ENCODE data around the gene ITPRIP.

Gene ITPRIP

GRCh38 chr10:104291439-104291951 lies 46.8 kb downstream of the ITPRIP start:
- Histone ChIP-seq H3K4me3 (ENCODE audit: low read depth in 1 of 2, low read length in 2 of 2) (no peak overlapping the region), H3K4me1 (ENCODE audit: control insufficient read depth in 1 of 2, insufficient read depth in 2 of 2, low read length in 2 of 2) (peaks cover 0 to 12% of the 10 kb centered on the region in 2 donors), H3K36me3 (ENCODE audit: control insufficient read depth in 1 of 2, insufficient read depth in 2 of 2, low read length in 2 of 2) (no peaks in the 10 kb centered on the region), H3K27me3 (ENCODE audit: low read depth, low read length) (no peaks in the 10 kb centered on the region), H3K9me3 (ENCODE audit: control insufficient read depth in 1 of 2, low read length in 2 of 2) (no peaks in the 10 kb centered on the region), H3K27ac (ENCODE audit: low read length) (no peak overlapping the region)

DNA sequence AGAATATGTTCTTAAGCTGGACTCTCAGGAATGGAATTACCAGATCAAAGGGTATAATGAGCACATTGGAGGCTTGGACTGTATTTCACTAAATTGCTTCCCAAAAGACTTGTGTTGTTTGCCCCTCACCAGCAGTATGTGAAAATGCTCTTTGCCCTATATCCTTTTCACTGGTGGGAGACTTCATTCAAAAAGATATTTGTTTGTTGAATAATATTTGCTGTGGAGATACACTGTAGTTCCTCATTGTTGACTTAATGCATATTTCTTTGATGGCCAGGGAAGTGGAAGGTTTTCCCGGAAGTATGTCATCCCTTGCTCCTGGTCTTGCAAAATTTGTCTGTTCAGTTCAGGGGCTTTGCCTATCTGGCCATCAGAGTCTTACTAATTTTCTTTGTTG lies 49.9 kb downstream of the ITPRIP start:
- H3K27me3 ChIP-seq (ENCODE audit: low read depth, low read length): no peaks in the 10 kb centered on the region
- no peak overlapping the region for H3K4me3 ChIP-seq (ENCODE audit: low read depth in 1 of 2, low read length in 2 of 2)
- no peaks in the 10 kb centered on the region for H3K36me3 ChIP-seq (ENCODE audit: control insufficient read depth in 1 of 2, insufficient read depth in 2 of 2, low read length in 2 of 2)
- peaks cover 0 to 12% of the 10 kb centered on the region in 2 donors for H3K4me1 ChIP-seq (ENCODE audit: control insufficient read depth in 1 of 2, insufficient read depth in 2 of 2, low read length in 2 of 2)
- no peak overlapping the region for H3K27ac ChIP-seq (ENCODE audit: low read length)
- H3K9me3 ChIP-seq (ENCODE audit: control insufficient read depth in 1 of 2, low read length in 2 of 2): no peaks in the 10 kb centered on the region

- Histone ChIP-seq H3K9me3 (ENCODE audit: control insufficient read depth in 1 of 2, low read length in 2 of 2) (no peaks in the 10 kb centered on the region), H3K27me3 (ENCODE audit: low read depth, low read length) (no peaks in the 10 kb centered on the region), H3K4me1 (ENCODE audit: control insufficient read depth in 1 of 2, insufficient read depth in 2 of 2, low read length in 2 of 2) (peaks cover 0 to 11% of the 10 kb centered on the region in 2 donors), H3K27ac (ENCODE audit: low read length) (no peak overlapping the region), H3K36me3 (ENCODE audit: control insufficient read depth in 1 of 2, insufficient read depth in 2 of 2, low read length in 2 of 2) (no peaks in the 10 kb centered on the region), H3K4me3 (ENCODE audit: low read depth in 1 of 2, low read length in 2 of 2) (no peak overlapping the region)
Measured at GRCh38 chr10:104286939-104287338, 51.3 kb downstream of the ITPRIP start.

- Histone ChIP-seq H3K36me3 (ENCODE audit: control insufficient read depth in 1 of 2, insufficient read depth in 2 of 2, low read length in 2 of 2) (no peaks in the 10 kb centered on the region), H3K4me3 (ENCODE audit: low read depth in 1 of 2, low read length in 2 of 2) (no peak overlapping the region), H3K4me1 (ENCODE audit: control insufficient read depth in 1 of 2, insufficient read depth in 2 of 2, low read length in 2 of 2) (no peaks in the 10 kb centered on the region), H3K9me3 (ENCODE audit: control insufficient read depth in 1 of 2, low read length in 2 of 2) (no peaks in the 10 kb centered on the region), H3K27me3 (ENCODE audit: low read depth, low read length) (no peaks in the 10 kb centered on the region), H3K27ac (ENCODE audit: low read length) (no peak overlapping the region)
Measured at GRCh38 chr10:104284846-104285245, 53.4 kb downstream of the ITPRIP start.

- Histone ChIP-seq H3K9me3 (ENCODE audit: control insufficient read depth in 1 of 2, low read length in 2 of 2) (no peaks in the 10 kb centered on the region), H3K4me3 (ENCODE audit: low read depth in 1 of 2, low read length in 2 of 2) (no peak overlapping the region), H3K36me3 (ENCODE audit: control insufficient read depth in 1 of 2, insufficient read depth in 2 of 2, low read length in 2 of 2) (no peaks in the 10 kb centered on the region), H3K27ac (ENCODE audit: low read length) (no peak overlapping the region), H3K4me1 (ENCODE audit: control insufficient read depth in 1 of 2, insufficient read depth in 2 of 2, low read length in 2 of 2) (no peaks in the 10 kb centered on the region), H3K27me3 (ENCODE audit: low read depth, low read length) (no peaks in the 10 kb centered on the region)
Measured at GRCh38 chr10:104281694-104282093, 56.6 kb downstream of the ITPRIP start.

- Histone ChIP-seq H3K4me1 (ENCODE audit: control insufficient read depth in 1 of 2, insufficient read depth in 2 of 2, low read length in 2 of 2) (peaks cover 0 to 6% of the 10 kb centered on the region in 2 donors), H3K36me3 (ENCODE audit: control insufficient read depth in 1 of 2, insufficient read depth in 2 of 2, low read length in 2 of 2) (no peaks in the 10 kb centered on the region), H3K27me3 (ENCODE audit: low read depth, low read length) (no peaks in the 10 kb centered on the region), H3K27ac (ENCODE audit: low read length) (no peak overlapping the region), H3K9me3 (ENCODE audit: control insufficient read depth in 1 of 2, low read length in 2 of 2) (no peaks in the 10 kb centered on the region), H3K4me3 (ENCODE audit: low read depth in 1 of 2, low read length in 2 of 2) (no peak overlapping the region)
Measured at GRCh38 chr10:104279550-104280259, 58.6 kb downstream of the ITPRIP start.

- peaks cover 0 to 9% of the 10 kb centered on the region in 2 donors for H3K4me1 ChIP-seq (ENCODE audit: control insufficient read depth in 1 of 2, insufficient read depth in 2 of 2, low read length in 2 of 2)
- no peak overlapping the region for H3K4me3 ChIP-seq (ENCODE audit: low read depth in 1 of 2, low read length in 2 of 2)
- H3K36me3 ChIP-seq (ENCODE audit: control insufficient read depth in 1 of 2, insufficient read depth in 2 of 2, low read length in 2 of 2): no peaks in the 10 kb centered on the region
- H3K9me3 ChIP-seq (ENCODE audit: control insufficient read depth in 1 of 2, low read length in 2 of 2): no peaks in the 10 kb centered on the region
- no peak overlapping the region for H3K27ac ChIP-seq (ENCODE audit: low read length)
- no peaks in the 10 kb centered on the region for H3K27me3 ChIP-seq (ENCODE audit: low read depth, low read length)
Measured at GRCh38 chr10:104277785-104278184, 60.5 kb downstream of the ITPRIP start.

DNA sequence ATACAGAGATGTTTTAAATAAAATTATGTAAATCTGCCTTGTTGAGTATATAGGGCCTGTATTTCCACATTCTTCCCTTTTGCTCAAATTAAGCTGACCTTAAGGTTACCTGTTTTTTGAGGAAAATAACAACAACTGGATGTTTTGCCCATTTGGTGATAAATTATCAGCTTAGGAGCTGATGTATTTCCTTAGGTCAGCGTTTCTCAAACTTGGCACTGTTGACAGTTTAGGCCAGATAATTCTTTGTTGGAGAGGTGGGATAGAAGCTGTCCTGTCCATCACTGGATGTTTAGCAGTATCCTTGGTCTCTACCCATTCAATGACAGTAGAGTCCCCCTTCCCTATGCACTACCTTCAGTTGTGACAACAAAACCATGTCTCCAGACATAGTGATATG lies 62.1 kb downstream of the ITPRIP start:
- Histone ChIP-seq H3K36me3 (ENCODE audit: control insufficient read depth in 1 of 2, insufficient read depth in 2 of 2, low read length in 2 of 2) (no peaks in the 10 kb centered on the region), H3K4me3 (ENCODE audit: low read depth in 1 of 2, low read length in 2 of 2) (no peak overlapping the region), H3K4me1 (ENCODE audit: control insufficient read depth in 1 of 2, insufficient read depth in 2 of 2, low read length in 2 of 2) (peaks cover 0 to 9% of the 10 kb centered on the region in 2 donors), H3K27ac (ENCODE audit: low read length) (no peak overlapping the region), H3K9me3 (ENCODE audit: control insufficient read depth in 1 of 2, low read length in 2 of 2) (no peaks in the 10 kb centered on the region), H3K27me3 (ENCODE audit: low read depth, low read length) (no peaks in the 10 kb centered on the region)

GRCh38 chr10:104274762-104275721 lies 63.2 kb downstream of the ITPRIP start:
- Histone ChIP-seq H3K36me3 (ENCODE audit: control insufficient read depth in 1 of 2, insufficient read depth in 2 of 2, low read length in 2 of 2) (no peaks in the 10 kb centered on the region), H3K4me3 (ENCODE audit: low read depth in 1 of 2, low read length in 2 of 2) (peak overlapping the region; percentile 44 to 58), H3K27ac (ENCODE audit: low read length) (no peak overlapping the region), H3K9me3 (ENCODE audit: control insufficient read depth in 1 of 2, low read length in 2 of 2) (no peaks in the 10 kb centered on the region), H3K27me3 (ENCODE audit: low read depth, low read length) (no peaks in the 10 kb centered on the region), H3K4me1 (ENCODE audit: control insufficient read depth in 1 of 2, insufficient read depth in 2 of 2, low read length in 2 of 2) (peaks cover 0 to 9% of the 10 kb centered on the region in 2 donors)

- Histone ChIP-seq H3K4me3 (ENCODE audit: low read depth in 1 of 2, low read length in 2 of 2) (peak overlapping the region in 1 of 2 donors; percentile 58), H3K27me3 (ENCODE audit: low read depth, low read length) (no peaks in the 10 kb centered on the region), H3K9me3 (ENCODE audit: control insufficient read depth in 1 of 2, low read length in 2 of 2) (no peaks in the 10 kb centered on the region), H3K36me3 (ENCODE audit: control insufficient read depth in 1 of 2, insufficient read depth in 2 of 2, low read length in 2 of 2) (no peaks in the 10 kb centered on the region), H3K4me1 (ENCODE audit: control insufficient read depth in 1 of 2, insufficient read depth in 2 of 2, low read length in 2 of 2) (peaks cover 3 to 13% of the 10 kb centered on the region in 2 donors), H3K27ac (ENCODE audit: low read length) (no peak overlapping the region)
Measured at GRCh38 chr10:104273899-104274575, 64.2 kb downstream of the ITPRIP start.

- Histone ChIP-seq H3K9me3 (ENCODE audit: control insufficient read depth in 1 of 2, low read length in 2 of 2) (no peaks in the 10 kb centered on the region), H3K4me3 (ENCODE audit: low read depth in 1 of 2, low read length in 2 of 2) (no peak overlapping the region), H3K36me3 (ENCODE audit: control insufficient read depth in 1 of 2, insufficient read depth in 2 of 2, low read length in 2 of 2) (peaks cover 0 to under 1% of the 10 kb centered on the region in 2 donors), H3K27me3 (ENCODE audit: low read depth, low read length) (no peaks in the 10 kb centered on the region), H3K4me1 (ENCODE audit: control insufficient read depth in 1 of 2, insufficient read depth in 2 of 2, low read length in 2 of 2) (peaks cover 4 to 17% of the 10 kb centered on the region in 2 donors), H3K27ac (ENCODE audit: low read length) (no peak overlapping the region)
Measured at GRCh38 chr10:104273286-104273685, 65.0 kb downstream of the ITPRIP start.
